NT2/D1 (cell line): ENCODE results near the gene STAG1.

Source experiments
- YY1 ChIP-seq: IDR thresholded peaks from 2 replicates; pipeline ENCODE4 v1.6.1; 2011; ENCODE audit not compliant: insufficient read length, insufficient read depth
- ZNF274 ChIP-seq: IDR thresholded peaks from 2 replicates; pipeline ENCODE4 v1.6.1; 2011; ENCODE audit warnings: mild to moderate bottlenecking, low read depth, low read length

- no peak for TF ChIP-seq ZNF274
- TF ChIP-seq YY1: no peak
These were observed 167.4 kb downstream of the STAG1 start for GRCh38 chr3:136584728-136585127.
